Liver (tissue), 3 donors: ENCODE results near the gene HS3ST6.

Experiments
- FOXA1 ChIP-seq: IDR thresholded peaks from 2 replicates; pipeline ENCODE4 v1.6.1; 2016; ENCODE audit warnings: antibody characterized with exemption
- HNF4G ChIP-seq: IDR thresholded peaks from 2 replicates; pipeline ENCODE4 v1.6.1; 2016; ENCODE audit warnings: antibody characterized with exemption
- JUND ChIP-seq, 2 donors: IDR thresholded peaks; 2 replicates each; pipeline ENCODE4 v1.6.1; 2016; ENCODE audit warnings: antibody characterized with exemption in 2 of 2
- MAX ChIP-seq: IDR thresholded peaks from 2 replicates; pipeline ENCODE4 v1.6.1; 2016; ENCODE audit warnings: antibody characterized with exemption
- NR2F2 ChIP-seq: IDR thresholded peaks from 2 replicates; pipeline ENCODE4 v1.6.1; 2016; ENCODE audit warnings: antibody characterized with exemption
- RXRA ChIP-seq, 2 donors: IDR thresholded peaks; 2 replicates each; pipeline ENCODE4 v1.6.1; 2017 to 2018; ENCODE audit warnings: antibody characterized with exemption in 2 of 2, mild to moderate bottlenecking in 1 of 2
- SP1 ChIP-seq: IDR thresholded peaks from 2 replicates; pipeline ENCODE4 v1.6.1; 2018; ENCODE audit warnings: antibody characterized with exemption, mild to moderate bottlenecking
- TAF1 ChIP-seq: conservative IDR thresholded peaks from 2 replicates; pipeline ENCODE4 v1.6.1; 2016; ENCODE audit warnings: antibody characterized with exemption, mild to moderate bottlenecking
- TF ChIP-seq, protein P1 (sequence below): fragments of 150-350 bp; IDR thresholded peaks from 2 replicates; pipeline ENCODE4 v1.5.1; 2017; ENCODE audit warnings: improper control_type of control experiment, low read depth, low read length; ENCODE audit not compliant: missing input control
- TF ChIP-seq, protein P2 (sequence below): IDR thresholded peaks from 2 replicates; pipeline ENCODE4 v1.6.1; 2016; ENCODE audit warnings: antibody characterized with exemption, mild to moderate bottlenecking
- donor health status: healthy.
- donor health status: healthy.

GRCh38 chr16:1932050-1933028 lies 14.1 kb upstream of the HS3ST6 start:
- TF ChIP-seq JUND (IDR thresholded peaks at IDR 0.05), result no peak
- TF ChIP-seq, protein P1, sequence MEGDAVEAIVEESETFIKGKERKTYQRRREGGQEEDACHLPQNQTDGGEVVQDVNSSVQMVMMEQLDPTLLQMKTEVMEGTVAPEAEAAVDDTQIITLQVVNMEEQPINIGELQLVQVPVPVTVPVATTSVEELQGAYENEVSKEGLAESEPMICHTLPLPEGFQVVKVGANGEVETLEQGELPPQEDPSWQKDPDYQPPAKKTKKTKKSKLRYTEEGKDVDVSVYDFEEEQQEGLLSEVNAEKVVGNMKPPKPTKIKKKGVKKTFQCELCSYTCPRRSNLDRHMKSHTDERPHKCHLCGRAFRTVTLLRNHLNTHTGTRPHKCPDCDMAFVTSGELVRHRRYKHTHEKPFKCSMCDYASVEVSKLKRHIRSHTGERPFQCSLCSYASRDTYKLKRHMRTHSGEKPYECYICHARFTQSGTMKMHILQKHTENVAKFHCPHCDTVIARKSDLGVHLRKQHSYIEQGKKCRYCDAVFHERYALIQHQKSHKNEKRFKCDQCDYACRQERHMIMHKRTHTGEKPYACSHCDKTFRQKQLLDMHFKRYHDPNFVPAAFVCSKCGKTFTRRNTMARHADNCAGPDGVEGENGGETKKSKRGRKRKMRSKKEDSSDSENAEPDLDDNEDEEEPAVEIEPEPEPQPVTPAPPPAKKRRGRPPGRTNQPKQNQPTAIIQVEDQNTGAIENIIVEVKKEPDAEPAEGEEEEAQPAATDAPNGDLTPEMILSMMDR, result peak; percentile 37
- no peak for TF ChIP-seq HNF4G
- TF ChIP-seq MAX, result no peak
- no peak for TF ChIP-seq TAF1
- TF ChIP-seq FOXA1, result peak; percentile 7
- no peak for TF ChIP-seq NR2F2
- TF ChIP-seq, protein P2, sequence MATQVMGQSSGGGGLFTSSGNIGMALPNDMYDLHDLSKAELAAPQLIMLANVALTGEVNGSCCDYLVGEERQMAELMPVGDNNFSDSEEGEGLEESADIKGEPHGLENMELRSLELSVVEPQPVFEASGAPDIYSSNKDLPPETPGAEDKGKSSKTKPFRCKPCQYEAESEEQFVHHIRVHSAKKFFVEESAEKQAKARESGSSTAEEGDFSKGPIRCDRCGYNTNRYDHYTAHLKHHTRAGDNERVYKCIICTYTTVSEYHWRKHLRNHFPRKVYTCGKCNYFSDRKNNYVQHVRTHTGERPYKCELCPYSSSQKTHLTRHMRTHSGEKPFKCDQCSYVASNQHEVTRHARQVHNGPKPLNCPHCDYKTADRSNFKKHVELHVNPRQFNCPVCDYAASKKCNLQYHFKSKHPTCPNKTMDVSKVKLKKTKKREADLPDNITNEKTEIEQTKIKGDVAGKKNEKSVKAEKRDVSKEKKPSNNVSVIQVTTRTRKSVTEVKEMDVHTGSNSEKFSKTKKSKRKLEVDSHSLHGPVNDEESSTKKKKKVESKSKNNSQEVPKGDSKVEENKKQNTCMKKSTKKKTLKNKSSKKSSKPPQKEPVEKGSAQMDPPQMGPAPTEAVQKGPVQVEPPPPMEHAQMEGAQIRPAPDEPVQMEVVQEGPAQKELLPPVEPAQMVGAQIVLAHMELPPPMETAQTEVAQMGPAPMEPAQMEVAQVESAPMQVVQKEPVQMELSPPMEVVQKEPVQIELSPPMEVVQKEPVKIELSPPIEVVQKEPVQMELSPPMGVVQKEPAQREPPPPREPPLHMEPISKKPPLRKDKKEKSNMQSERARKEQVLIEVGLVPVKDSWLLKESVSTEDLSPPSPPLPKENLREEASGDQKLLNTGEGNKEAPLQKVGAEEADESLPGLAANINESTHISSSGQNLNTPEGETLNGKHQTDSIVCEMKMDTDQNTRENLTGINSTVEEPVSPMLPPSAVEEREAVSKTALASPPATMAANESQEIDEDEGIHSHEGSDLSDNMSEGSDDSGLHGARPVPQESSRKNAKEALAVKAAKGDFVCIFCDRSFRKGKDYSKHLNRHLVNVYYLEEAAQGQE, result no peak
- TF ChIP-seq RXRA (IDR thresholded peaks at IDR 0.05), result no peak
- no peak for TF ChIP-seq SP1
